HCT116 (cell line): ENCODE results near the gene C5orf22. TPM values are rescaled to one million over a fixed set of nuclear protein-coding genes. Genes with fewer than 3 reads are reported as not detected.

Experiments used
- ATAC-seq: fragments of 200-7000 bp; cut with Tn5 transposase; 2 replicates; pipeline ENCODE4 v1.9.1; 2020; ENCODE audit warnings: mild to moderate bottlenecking, moderate library complexity
- BruUV-seq: library from RNA; stranded (reverse); fragments of 400-500 nt; replicated peaks from 2 replicates; lab custom pipeline; 2021; lab: Mats Ljungman, UMichigan
- CTCF ChIA-PET: fragments of 300-600 bp; sonication (Branson Sonifier 250); formaldehyde crosslinking; loops from one replicate; lab custom pipeline; 2021; ENCODE audit warnings: antibody characterized with exemption; lab: Charles Lee
- POLR2A ChIA-PET: fragments of 300-600, 350-600 bp; sonication (Branson Sonifier 250); formaldehyde crosslinking; loops from one replicate; lab custom pipeline; 2021; ENCODE audit warnings: antibody characterized with exemption; lab: Charles Lee
- RAD21 ChIA-PET, 2 experiments: fragments of 300-600 bp; sonication (Branson Sonifier 250); formaldehyde crosslinking; loops; one replicate each; lab custom pipeline; 2023; ENCODE audit warnings: low total read pairs in 2 of 2; ENCODE audit not compliant: uncharacterized antibody in 2 of 2, unreplicated experiment in 2 of 2, low non-redundant PET in 1 of 2; lab: Charles Lee
- DNase-seq: peaks from one replicate; pipeline ENCODE4 v3.0.0-alpha.2; 2010; ENCODE audit warnings: low read depth, low spot score
- H2AFZ ChIP-seq: fragments of 200-600 bp; shearing (Covaris generic), sonication (generic); 2 replicates; pipeline ENCODE4 v1.6.1; 2017; ENCODE audit warnings: low read depth, mixed run types, mixed read lengths, antibody characterized with exemption, low read length; ENCODE audit not compliant: poor library complexity, severe bottlenecking
- H3K27ac ChIP-seq: 2 replicates; pipeline ENCODE4 v1.5.1; 2012; ENCODE audit warnings: low read depth, low read length
- H3K27me3 ChIP-seq: fragments of 200-600 bp; sonication (generic); 2 replicates; pipeline ENCODE4 v1.6.1; 2016; ENCODE audit warnings: mixed run types, low read length, mixed read lengths; ENCODE audit not compliant: insufficient read depth
- H3K36me3 ChIP-seq, 2 experiments: fragments of 200-500 bp in 1 of 2; fragments of 200-600 bp in 1 of 2; sonication (Bioruptor generic) in 1 of 2; sonication (generic) in 1 of 2; 2 replicates each; pipeline versions ENCODE4 v1.5.1 to v1.6.1; 2014 to 2016; ENCODE audit warnings: low read length in 2 of 2, inconsistent platforms in 1 of 2, mixed read lengths in 1 of 2, mixed run types in 1 of 2; ENCODE audit not compliant: insufficient read depth in 2 of 2, control insufficient read depth in 1 of 2
- H3K4me1 ChIP-seq, 2 experiments: fragments of 200-600 bp in 1 of 2; sonication (generic) in 1 of 2; 2 replicates each; pipeline versions ENCODE4 v1.5.1 to v1.6.1; 2012 to 2017; ENCODE audit warnings: low read length in 2 of 2, inconsistent platforms in 1 of 2, mild to moderate bottlenecking in 1 of 2, mixed read lengths in 1 of 2, mixed run types in 1 of 2, moderate library complexity in 1 of 2; ENCODE audit not compliant: insufficient read depth in 2 of 2, control insufficient read depth in 1 of 2
- H3K4me2 ChIP-seq: fragments of 200-600 bp; sonication (generic); 2 replicates; pipeline ENCODE4 v1.6.1; 2017; ENCODE audit warnings: mixed run types, low read length, mixed read lengths
- H3K4me3 ChIP-seq, 2 experiments: fragments of 200-600 bp in 1 of 2; sonication (generic) in 1 of 2; replicated peaks in 1 of 2; 2 replicates each; pipeline ENCODE4 v1.5.1; 2011 to 2016; ENCODE audit warnings: low read length in 2 of 2, control low read depth in 1 of 2, low read depth in 1 of 2, mild to moderate bottlenecking in 1 of 2, mixed read lengths in 1 of 2, mixed run types in 1 of 2
- H3K79me2 ChIP-seq: fragments of 200-600 bp; sonication (generic); 2 replicates; pipeline ENCODE4 v1.6.1; 2017; ENCODE audit warnings: mild to moderate bottlenecking, mixed run types, low read length, moderate library complexity, mixed read lengths; ENCODE audit not compliant: insufficient read depth
- H3K9ac ChIP-seq: fragments of 200-600 bp; sonication (generic); 2 replicates; pipeline ENCODE4 v1.6.1; 2016; ENCODE audit warnings: low read length, mixed read lengths
- H3K9me2 ChIP-seq: fragments of 200-600 bp; sonication (generic), shearing (Covaris generic); 2 replicates; pipeline ENCODE4 v1.6.1; 2017; ENCODE audit warnings: mixed run types, mild to moderate bottlenecking, moderate library complexity; ENCODE audit not compliant: insufficient read depth
- H3K9me3 ChIP-seq, 2 experiments: fragments of 200-500 bp in 1 of 2; fragments of 200-600 bp in 1 of 2; sonication (Bioruptor generic) in 1 of 2; sonication (generic) in 1 of 2; 2 replicates each; pipeline ENCODE4 v1.6.1; 2014 to 2017; ENCODE audit warnings: low read length in 2 of 2, mixed read lengths in 2 of 2, inconsistent platforms in 1 of 2, low read depth in 1 of 2, mild to moderate bottlenecking in 1 of 2, mixed run types in 1 of 2, moderate library complexity in 1 of 2; ENCODE audit not compliant: control insufficient read depth in 1 of 2, insufficient read depth in 1 of 2
- H4K20me1 ChIP-seq: fragments of 200-600 bp; sonication (generic), shearing (Covaris generic); 2 replicates; pipeline ENCODE4 v1.6.1; 2017; ENCODE audit warnings: mixed run types, mild to moderate bottlenecking, moderate library complexity; ENCODE audit not compliant: insufficient read depth
- CEBPB ChIP-seq: IDR thresholded peaks from 2 replicates; pipeline ENCODE4 v1.6.1; 2012; ENCODE audit warnings: low read depth
- CTCF ChIP-seq, 3 experiments: fragments of 200-600 bp in 1 of 3; sonication (generic) in 1 of 3; IDR thresholded peaks in 2 of 3; conservative IDR thresholded peaks in 1 of 3; 2 replicates each; pipeline ENCODE4 v1.5.1; 2012 to 2017; ENCODE audit warnings: low read depth in 2 of 3, low read length in 2 of 3, antibody characterized with exemption in 1 of 3, borderline replicate concordance in 1 of 3, control low read depth in 1 of 3, mild to moderate bottlenecking in 1 of 3, mixed read lengths in 1 of 3, mixed run types in 1 of 3, moderate library complexity in 1 of 3; ENCODE audit not compliant: insufficient read depth in 1 of 3
- ELF1 ChIP-seq: IDR thresholded peaks from 2 replicates; pipeline ENCODE4 v1.6.1; 2012; ENCODE audit warnings: low read depth, borderline replicate concordance
- EZH2 ChIP-seq: fragments of 200-600 bp; sonication (generic); IDR thresholded peaks from 2 replicates; pipeline ENCODE4 v1.6.1; 2017; ENCODE audit warnings: antibody characterized with exemption, mixed run types
- FOSL1 ChIP-seq: IDR thresholded peaks from 2 replicates; pipeline ENCODE4 v1.6.1; 2012; ENCODE audit warnings: low read depth
- JUND ChIP-seq: IDR thresholded peaks from 2 replicates; pipeline ENCODE4 v1.6.1; 2012
- POLR2A ChIP-seq: IDR thresholded peaks from 2 replicates; pipeline ENCODE4 v1.7.0; 2011; ENCODE audit warnings: borderline replicate concordance; ENCODE audit not compliant: insufficient read depth, insufficient read length; ENCODE audit errors: extremely low read depth
- POLR2AphosphoS5 ChIP-seq: IDR thresholded peaks from 2 replicates; pipeline ENCODE4 v1.6.1; 2011; ENCODE audit warnings: mild to moderate bottlenecking, low read depth, low read length, moderate library complexity
- RAD21 ChIP-seq: IDR thresholded peaks from 2 replicates; pipeline ENCODE4 v1.6.1; 2012; ENCODE audit warnings: low read depth, mild to moderate bottlenecking
- REST ChIP-seq: IDR thresholded peaks from 2 replicates; pipeline ENCODE4 v1.6.1; 2012; ENCODE audit warnings: low read depth
- SRF ChIP-seq: IDR thresholded peaks from 2 replicates; pipeline ENCODE4 v1.6.1; 2012; ENCODE audit warnings: low read depth
- YY1 ChIP-seq: IDR thresholded peaks from 2 replicates; pipeline ENCODE4 v1.6.1; 2011; ENCODE audit warnings: low read length, low read depth, moderate library complexity, mild to moderate bottlenecking; ENCODE audit not compliant: insufficient replicate concordance; ENCODE audit errors: extremely low read depth
- ZBTB33 ChIP-seq: IDR thresholded peaks from 2 replicates; pipeline ENCODE4 v1.6.1; 2011; ENCODE audit warnings: mild to moderate bottlenecking, low read length, moderate library complexity; ENCODE audit not compliant: insufficient replicate concordance; ENCODE audit errors: extremely low read depth
- ZFX ChIP-seq: fragments of 450-650 bp; IDR thresholded peaks from 2 replicates; pipeline ENCODE4 v1.6.1; 2017
- intact Hi-C: fragments of 100-400 bp; cut with micrococcal nuclease; formaldehyde crosslinking; loops from 2 replicates; pipeline ENCODE4 v1.10.0; 2022
- total RNA-seq: library from RNA; stranded (reverse); gene quantifications from one replicate; pipeline ENCODE4 v1.2.1, GENCODE V29; 2021; ENCODE audit not compliant: unreplicated experiment

C5orf22 gene
- total RNA-seq, 1 experiment from 2014 or later, result 22.9 TPM

GRCh38 chr5:31568302-31568835 lies 36.3 kb downstream of the C5orf22 start (continued):
- TF ChIP-seq REST, result no peak

GRCh38 chr5:31569068-31569467 lies 37.0 kb downstream of the C5orf22 start:
- ATAC-seq (no peak), DNase-seq (no peak)
- Histone ChIP-seq H3K4me3 (no peak overlapping the region), H3K27me3 (no peaks in the 10 kb centered on the region), H4K20me1 (no peaks in the 10 kb centered on the region), H3K9me3 (no peaks in the 10 kb centered on the region; a peak in 1 of 4 replicates), H3K4me1 (no peaks in the 10 kb centered on the region), H3K9ac (no peak overlapping the region), H3K36me3 (no peaks in the 10 kb centered on the region), H3K79me2 (no peaks in the 10 kb centered on the region), H3K4me2 (no peak overlapping the region), H3K27ac (no peak overlapping the region), H2AFZ (no peak overlapping the region), H3K9me2 (no peaks in the 10 kb centered on the region)
- RAD21 ChIA-PET, result no interaction called here
- POLR2A ChIA-PET, result no interaction called here
- intact Hi-C loops, result no loop called here
- BruUV-seq, result no TSS peak
- CTCF ChIA-PET, result no interaction called here
- TF ChIP-seq POLR2A, result no peak
- no peak for TF ChIP-seq EZH2
- no peak for TF ChIP-seq CEBPB
- no peak for TF ChIP-seq RAD21
- TF ChIP-seq REST, result no peak
- no peak for TF ChIP-seq POLR2AphosphoS5
- no peak for TF ChIP-seq ELF1
- no peak for TF ChIP-seq ZBTB33
- TF ChIP-seq JUND, result no peak
- no peak for TF ChIP-seq CTCF (IDR thresholded peaks at IDR 0.05 in 2 of 3, conservative IDR thresholded peaks at IDR 0.05 in 1 of 3; ENCODE audit: borderline replicate concordance in 1 of 3, insufficient read depth in 1 of 3, low read depth in 2 of 3, low read length in 2 of 3)
- TF ChIP-seq ZFX, result no peak
- no peak for TF ChIP-seq SRF
- no peak for TF ChIP-seq FOSL1
- TF ChIP-seq YY1, result no peak
